ENCODE measurements around the gene CSNK1A1. TPM values are rescaled to one million over a fixed set of nuclear protein-coding genes. Genes with fewer than 3 reads are reported as not detected.

CSNK1A1 gene
- polyA plus RNA-seq, 1 of the 3 experiments (the other 2 are of a cell fraction), result 70.7 TPM

- Histone ChIP-seq H3F3A (replicated peaks; ENCODE audit: insufficient read depth) (peaks cover 23% of the 10 kb centered on the region), H3K4me1 (ENCODE audit: control insufficient read depth in 1 of 2, insufficient read depth in 2 of 2, low read depth in 1 of 2, low read length in 1 of 2) (peaks cover 13 to 31% of the 10 kb centered on the region in 2 experiments; a peak in 3 of 4 replicates), H4K20me1 (ENCODE audit: insufficient read depth) (no peaks in the 10 kb centered on the region), H3K36me3 (replicated peaks in 1 of 2; ENCODE audit: control insufficient read depth in 1 of 2, insufficient read depth in 2 of 2, low read length in 1 of 2) (no peaks in the 10 kb centered on the region), H3K9me3 (no peaks in the 10 kb centered on the region), H3K27me3 (ENCODE audit: insufficient read depth) (no peaks in the 10 kb centered on the region), H3K27ac (ENCODE audit: low read depth in 2 of 2, low read length in 1 of 2) (peak overlapping the region in 1 of 2 experiments; percentile 68; a peak in 2 of 4 replicates), H3K4me2 (no peak overlapping the region), H3K4me3 (ENCODE audit: low read depth in 2 of 2, low read length in 1 of 2) (no peak overlapping the region), H3K9me2 (no peaks in the 10 kb centered on the region), H3K79me2 (ENCODE audit: insufficient read depth) (no peaks in the 10 kb centered on the region), H2AFZ (ENCODE audit: low read depth) (peak overlapping the region; percentile 48; the same call in 1 of the 2 replicates), H3K9ac (no peak overlapping the region)
- WGBS (ENCODE audit: low lambda C conversion rate), result 59% methylated on average over 13 of the region's 13 CpGs
- CTCF ChIA-PET, result interaction anchor here (2.0 to 6.3 kb wide), 5 partner anchors 10 to 163 kb away, joined by 5 to 37 read pairs (median 7); no protein-coding TSS in a partner anchor
- POLR2A ChIA-PET, result no interaction called here
- no peak for DNase-seq
- TF ChIP-seq FOSL2 (IDR thresholded peaks at IDR 0.05; ENCODE audit: borderline replicate concordance, low read depth), result peak; percentile 50; the same call in 1 of the 2 replicates
- no peak for TF ChIP-seq SMC3 (IDR thresholded peaks at IDR 0.05; ENCODE audit: low read depth, low read length)
- TF ChIP-seq PBX3 (IDR thresholded peaks at IDR 0.05), result peak; percentile 19; the same call in 1 of the 2 replicates
- no peak for TF ChIP-seq GABPA (IDR thresholded peaks at IDR 0.05; ENCODE audit: low read depth)
- no peak for TF ChIP-seq NRF1 (IDR thresholded peaks at IDR 0.05; ENCODE audit: low read depth, low read length)
- TF ChIP-seq JUND (IDR thresholded peaks at IDR 0.05), result 0 out of 2 replicates have a peak, but pooled peaks have one; percentile 28
- TF ChIP-seq NFIC (IDR thresholded peaks at IDR 0.05; ENCODE audit: borderline replicate concordance), result 0 out of 2 replicates have a peak, but pooled peaks have one; percentile 14
- no peak for TF ChIP-seq MEF2A (IDR thresholded peaks at IDR 0.05; ENCODE audit: borderline replicate concordance, low read depth)
- no peak for TF ChIP-seq SIN3A (IDR thresholded peaks at IDR 0.05; ENCODE audit: borderline replicate concordance, low read depth, low read length)
- TF ChIP-seq TCF12 (IDR thresholded peaks at IDR 0.05), result peak; percentile 62
These were observed 95.3 kb downstream of the CSNK1A1 start for GRCh38 chr5:149455889-149456409.

GRCh38 chr5:149453618-149454415, 97.4 kb downstream of the CSNK1A1 start:
- H3K27ac ChIP-seq (ENCODE audit: low read depth in 2 of 2, low read length in 1 of 2), result peak overlapping the region; percentile 61 to 93
- no peaks in the 10 kb centered on the region for H3K79me2 ChIP-seq (ENCODE audit: insufficient read depth)
- H4K20me1 ChIP-seq (ENCODE audit: insufficient read depth), result no peaks in the 10 kb centered on the region
- ChIA-PET POLR2A (interaction anchor here (1.1 to 1.7 kb wide), 2 partner anchors 20 to 98 kb away, joined by 3 to 4 read pairs; partner anchors contain the start of gene CSNK1A1), CTCF (interaction anchor here (0.8 to 6.3 kb wide), 9 partner anchors 8 to 165 kb away, joined by 3 to 37 read pairs (median 7); partner anchors contain the start of gene CSNK1A1)
- no peaks in the 10 kb centered on the region for H3K9me2 ChIP-seq
- 87% methylated on average over 10 of the region's 10 CpGs for WGBS (ENCODE audit: low lambda C conversion rate)
- no peaks in the 10 kb centered on the region for H3K27me3 ChIP-seq (ENCODE audit: insufficient read depth)
- no peaks in the 10 kb centered on the region for H3K36me3 ChIP-seq (replicated peaks in 1 of 2; ENCODE audit: control insufficient read depth in 1 of 2, insufficient read depth in 2 of 2, low read length in 1 of 2)
- H3K4me1 ChIP-seq (ENCODE audit: control insufficient read depth in 1 of 2, insufficient read depth in 2 of 2, low read depth in 1 of 2, low read length in 1 of 2), result peaks cover 15 to 38% of the 10 kb centered on the region in 2 experiments
- no peak overlapping the region for H3K4me3 ChIP-seq (ENCODE audit: low read depth in 2 of 2, low read length in 1 of 2)
- peak overlapping the region; percentile 56 for H3K9ac ChIP-seq
- no peak for DNase-seq
- H2AFZ ChIP-seq (ENCODE audit: low read depth), result peak overlapping the region; percentile 80; the same call in 1 of the 2 replicates
- no peaks in the 10 kb centered on the region for H3K9me3 ChIP-seq
- no peak for TF ChIP-seq RXRA (IDR thresholded peaks at IDR 0.05; ENCODE audit: borderline replicate concordance, low read depth)
- TF ChIP-seq MXI1 (IDR thresholded peaks at IDR 0.05; ENCODE audit: low read depth, low read length), result no peak
- no peak for TF ChIP-seq ELF1 (IDR thresholded peaks at IDR 0.05)
- no peak for TF ChIP-seq TCF12 (IDR thresholded peaks at IDR 0.05)
- TF ChIP-seq ZBTB33 (IDR thresholded peaks at IDR 0.05; ENCODE audit: borderline replicate concordance, low read depth), result no peak
- TF ChIP-seq IRF3 (IDR thresholded peaks at IDR 0.05; ENCODE audit: low read depth, low read length), result no peak
- H3F3A ChIP-seq (replicated peaks; ENCODE audit: insufficient read depth), result peaks cover 24% of the 10 kb centered on the region
- H3K4me2 ChIP-seq, result peak overlapping the region; percentile 49; the same call in 1 of the 2 replicates

Data from SK-N-SH (cell line).